ENCODE measurements around the gene FTCD.

DNA sequence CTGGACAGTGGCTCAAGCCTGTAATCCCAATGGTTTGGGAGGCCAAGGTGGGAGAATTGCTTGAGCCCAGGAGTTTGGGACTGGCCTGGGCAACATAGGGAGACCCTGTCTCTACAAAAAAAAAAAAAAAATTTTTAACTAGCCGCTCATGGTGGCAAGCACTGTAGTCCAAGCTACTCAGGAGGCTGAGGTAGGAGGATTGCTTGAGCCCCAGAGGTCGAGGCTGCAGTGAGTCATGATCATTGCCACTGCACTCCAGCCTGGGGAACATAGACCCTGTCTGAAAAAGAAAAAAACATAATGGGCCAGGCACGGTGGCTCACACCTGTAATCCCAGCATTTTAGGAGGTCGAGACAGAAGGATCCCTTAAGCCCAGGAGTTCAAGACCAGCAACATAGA lies 23.6 kb upstream of the FTCD start:
- TF ChIP-seq, protein P1, sequence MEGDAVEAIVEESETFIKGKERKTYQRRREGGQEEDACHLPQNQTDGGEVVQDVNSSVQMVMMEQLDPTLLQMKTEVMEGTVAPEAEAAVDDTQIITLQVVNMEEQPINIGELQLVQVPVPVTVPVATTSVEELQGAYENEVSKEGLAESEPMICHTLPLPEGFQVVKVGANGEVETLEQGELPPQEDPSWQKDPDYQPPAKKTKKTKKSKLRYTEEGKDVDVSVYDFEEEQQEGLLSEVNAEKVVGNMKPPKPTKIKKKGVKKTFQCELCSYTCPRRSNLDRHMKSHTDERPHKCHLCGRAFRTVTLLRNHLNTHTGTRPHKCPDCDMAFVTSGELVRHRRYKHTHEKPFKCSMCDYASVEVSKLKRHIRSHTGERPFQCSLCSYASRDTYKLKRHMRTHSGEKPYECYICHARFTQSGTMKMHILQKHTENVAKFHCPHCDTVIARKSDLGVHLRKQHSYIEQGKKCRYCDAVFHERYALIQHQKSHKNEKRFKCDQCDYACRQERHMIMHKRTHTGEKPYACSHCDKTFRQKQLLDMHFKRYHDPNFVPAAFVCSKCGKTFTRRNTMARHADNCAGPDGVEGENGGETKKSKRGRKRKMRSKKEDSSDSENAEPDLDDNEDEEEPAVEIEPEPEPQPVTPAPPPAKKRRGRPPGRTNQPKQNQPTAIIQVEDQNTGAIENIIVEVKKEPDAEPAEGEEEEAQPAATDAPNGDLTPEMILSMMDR (IDR thresholded peaks at IDR 0.05): no peak
- TF ChIP-seq POLR2A (IDR thresholded peaks at IDR 0.05): no peak

All from right lobe of liver (tissue), 4 donors.